8988T (cell line): ENCODE measurements around the gene TRAFD1.
"Not testable (repeated sequence)": the region's sequence is repeated elsewhere in the genome, so short reads cannot be mapped to it uniquely, and the experiment has no call there.

Source experiments
- DNase-seq: peaks from one replicate; pipeline ENCODE4 v3.0.0; 2011

TRAFD1 gene

DNA sequence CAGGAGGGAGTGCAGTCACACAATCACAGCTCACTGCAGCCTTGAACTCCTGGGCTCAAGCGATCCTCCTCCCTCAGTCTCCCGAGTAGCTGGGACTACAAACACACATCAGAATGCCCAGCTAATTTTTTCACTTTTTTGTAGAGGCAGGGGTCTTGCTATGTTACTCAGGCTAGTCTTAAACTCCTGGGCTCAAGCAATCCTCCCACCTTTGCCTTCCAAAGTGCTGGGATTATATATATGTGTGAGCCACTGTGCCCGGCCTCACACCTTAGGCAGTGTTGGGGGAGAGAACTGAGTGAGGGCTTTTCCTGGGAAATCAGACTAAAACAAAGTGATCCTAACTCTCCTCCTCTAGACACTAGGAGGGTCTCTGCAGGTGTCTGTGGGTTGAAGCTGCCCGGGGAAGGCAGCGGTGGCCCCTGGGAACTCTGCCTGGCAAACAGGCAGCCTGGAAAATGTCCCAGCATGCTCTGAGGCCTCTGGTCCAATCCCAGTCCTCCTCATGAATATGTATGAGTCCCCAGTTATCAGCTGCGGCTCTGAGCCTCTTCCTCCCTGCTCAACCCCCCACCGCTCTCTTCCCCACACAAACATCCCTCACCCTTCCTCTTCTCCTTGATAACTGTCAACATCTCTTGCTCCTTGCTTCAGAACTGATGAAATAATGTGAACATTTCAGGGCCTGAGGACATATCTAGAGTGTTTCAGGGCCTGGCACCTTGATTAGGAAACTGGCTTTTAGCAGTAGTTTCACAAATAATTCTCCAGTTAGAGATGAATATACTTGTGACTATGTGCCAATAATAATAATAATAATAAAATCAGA is 8.9 kb upstream of the TRAFD1 start:
- DNase-seq = no peak

GRCh38 chr12:112117685-112118084 is 7.7 kb upstream of the TRAFD1 start:
- no peak for DNase-seq

DNA sequence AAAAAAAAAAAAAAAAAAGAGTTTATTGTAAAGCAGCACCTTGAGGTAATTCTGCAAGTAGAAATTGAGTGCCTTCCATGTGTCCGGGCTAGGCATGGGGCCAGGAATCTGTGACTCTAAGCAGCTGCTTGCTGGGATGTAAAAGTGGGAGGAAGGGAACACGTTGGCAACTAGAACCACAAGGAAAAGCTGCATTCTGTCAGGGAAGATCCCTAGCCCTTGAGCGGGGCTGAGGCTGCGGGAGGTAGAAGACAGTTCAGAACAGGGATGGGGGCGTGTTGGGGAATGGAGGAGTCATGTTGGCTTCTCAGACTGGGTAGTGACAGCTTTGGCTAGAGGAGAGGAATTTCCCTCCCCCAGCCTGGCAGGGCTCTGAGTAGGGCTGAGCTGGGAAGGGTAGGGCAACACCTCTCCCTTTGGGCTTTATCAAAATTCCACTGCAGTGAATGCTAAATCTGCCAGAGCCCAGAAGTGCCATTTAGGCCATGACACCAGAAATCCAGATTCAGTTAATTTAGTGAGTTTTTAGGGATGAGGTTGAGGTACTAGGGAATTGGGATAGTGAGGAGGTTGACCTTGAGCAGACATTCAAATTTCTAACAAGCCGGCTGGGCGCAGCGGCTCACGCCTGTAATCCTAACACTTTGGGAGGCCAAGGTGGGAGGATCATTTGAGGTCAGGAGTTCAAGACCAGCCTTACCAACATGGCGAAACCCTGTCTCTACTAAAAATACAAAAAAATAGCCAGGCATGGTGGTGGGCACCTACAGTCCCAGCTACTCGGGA is 3.4 kb upstream of the TRAFD1 start:
- no peak for DNase-seq

GRCh38 chr12:112122823-112123690 is 2.3 kb upstream of the TRAFD1 start:
- no peak for DNase-seq

GRCh38 chr12:112124918-112125249 is 476 bp upstream of the TRAFD1 start:
- no peak for DNase-seq

GRCh38 chr12:112126000-112126438 is 659 bp downstream of the TRAFD1 start:
- no peak for DNase-seq

GRCh38 chr12:112126911-112127310 is 1.6 kb downstream of the TRAFD1 start:
- no peak for DNase-seq

DNA sequence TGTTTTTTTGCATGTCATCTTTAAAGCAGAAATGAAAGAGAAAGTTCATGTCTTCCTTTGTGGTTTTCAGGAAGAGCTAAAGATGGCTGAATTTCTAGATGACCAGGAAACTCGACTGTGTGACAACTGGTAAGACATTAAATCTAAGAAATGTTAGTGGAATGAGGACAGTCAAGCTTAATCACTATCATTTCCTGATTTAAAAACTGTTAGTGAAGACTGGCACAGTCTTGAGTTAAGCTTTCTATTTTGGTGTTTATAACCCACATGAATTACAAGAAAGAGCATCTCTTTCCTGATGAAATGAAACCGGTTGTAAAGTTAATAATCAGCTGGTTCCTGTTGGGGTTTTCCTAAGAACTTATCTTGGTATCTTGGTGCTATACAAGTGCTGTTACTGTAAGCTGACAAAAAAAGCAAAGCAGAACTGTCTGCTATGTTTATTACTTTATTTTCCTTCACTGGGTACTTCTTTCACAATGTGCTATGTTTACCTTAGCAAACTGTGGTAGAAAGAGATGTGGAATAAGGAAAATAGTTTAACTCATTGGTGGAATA is 5.2 kb downstream of the TRAFD1 start:
- no peak for DNase-seq

DNA sequence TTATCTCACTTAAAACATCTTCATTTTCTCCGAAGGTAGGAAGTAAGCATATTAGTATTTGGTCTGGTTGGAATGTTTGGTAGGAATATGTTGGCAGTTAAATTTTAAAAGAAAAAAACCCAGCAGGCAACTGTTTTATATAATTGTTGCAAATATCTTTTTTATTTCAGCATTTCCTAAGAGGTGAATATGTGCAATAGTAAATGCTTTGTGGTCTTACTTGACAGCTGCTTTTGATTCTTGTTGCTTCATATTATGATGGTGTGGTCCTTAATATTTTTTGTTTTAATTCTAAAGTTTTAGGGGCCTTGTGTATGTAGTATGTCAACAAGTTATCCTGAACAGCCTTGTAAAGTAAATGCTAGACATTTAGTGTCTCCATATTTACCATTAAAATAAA is 6.3 kb downstream of the TRAFD1 start:
- no peak for DNase-seq

- no peak for DNase-seq
Measured at GRCh38 chr12:112133418-112133817, 8.1 kb downstream of the TRAFD1 start.

DNA sequence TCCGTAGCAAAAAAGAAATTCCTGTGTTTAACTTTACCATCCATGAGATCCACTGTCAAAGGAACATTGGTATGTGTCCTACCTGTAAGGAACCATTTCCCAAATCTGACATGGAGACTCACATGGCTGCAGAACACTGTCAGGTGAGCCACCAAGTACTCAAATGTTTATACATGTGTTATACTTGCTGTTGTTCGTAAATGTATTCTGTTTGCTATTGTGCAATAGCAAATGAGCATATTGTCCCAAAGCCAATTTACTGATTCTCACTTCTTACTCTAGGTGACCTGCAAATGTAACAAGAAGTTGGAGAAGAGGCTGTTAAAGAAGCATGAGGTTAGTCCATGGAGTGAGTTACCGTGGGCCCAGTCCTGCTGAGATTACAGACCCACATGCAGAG is 9.4 kb downstream of the TRAFD1 start:
- no peak for DNase-seq

DNA sequence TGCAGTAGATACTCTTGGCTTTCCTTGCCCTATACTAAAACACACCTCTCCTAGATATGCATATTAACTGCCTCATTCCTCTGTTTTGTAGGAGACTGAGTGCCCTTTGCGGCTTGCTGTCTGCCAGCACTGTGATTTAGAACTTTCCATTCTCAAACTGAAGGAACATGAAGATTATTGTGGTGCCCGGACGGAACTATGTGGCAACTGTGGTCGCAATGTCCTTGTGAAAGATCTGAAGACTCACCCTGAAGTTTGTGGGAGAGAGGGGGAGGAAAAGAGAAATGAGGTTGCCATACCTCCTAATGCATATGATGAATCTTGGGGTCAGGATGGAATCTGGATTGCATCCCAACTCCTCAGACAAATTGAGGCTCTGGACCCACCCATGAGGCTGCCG is 15.4 kb downstream of the TRAFD1 start:
- no peak for DNase-seq

DNA sequence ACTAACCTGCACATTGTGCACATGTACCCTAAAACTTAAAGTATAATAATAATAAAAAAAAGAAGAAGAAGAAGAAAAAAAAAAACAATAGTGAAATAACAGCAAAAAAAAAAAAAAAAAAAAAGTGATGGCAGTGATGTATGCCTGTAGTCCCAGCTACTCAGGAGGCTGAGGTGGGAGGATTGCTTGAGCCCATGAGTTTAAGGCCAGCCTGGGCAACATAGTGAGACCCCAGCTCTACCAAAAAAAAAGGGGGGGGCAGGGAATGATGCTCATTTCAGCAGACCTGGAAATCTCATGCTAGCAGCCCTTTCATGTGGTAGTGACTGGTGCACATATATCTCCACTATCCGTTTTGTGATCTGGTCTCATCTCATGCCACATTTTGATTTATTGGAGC is 20.8 kb downstream of the TRAFD1 start:
- no peak for DNase-seq

GRCh38 chr12:112148031-112148513 is 22.7 kb downstream of the TRAFD1 start:
- no peak for DNase-seq

DNA sequence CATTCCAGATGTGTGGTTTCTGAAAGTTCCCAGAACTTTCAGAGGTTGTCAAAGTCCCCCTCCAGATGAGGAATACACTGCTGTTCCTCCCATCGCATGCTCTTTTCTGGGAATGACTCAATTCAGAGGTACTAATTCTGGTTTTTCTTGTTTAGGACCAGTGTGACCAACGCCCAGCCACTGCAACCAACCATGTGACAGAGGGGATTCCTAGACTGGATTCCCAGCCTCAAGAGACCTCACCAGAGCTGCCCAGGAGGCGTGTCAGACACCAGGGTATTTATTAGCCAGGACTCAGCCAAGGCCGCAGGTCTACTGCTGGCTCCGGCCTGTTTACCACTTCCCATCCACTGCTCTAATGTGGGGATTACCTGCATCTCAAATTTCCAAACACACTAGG is 24.2 kb downstream of the TRAFD1 start:
- no peak for DNase-seq

- DNase-seq = no peak
Measured at GRCh38 chr12:112151766-112152541, 26.6 kb downstream of the TRAFD1 start.

DNA sequence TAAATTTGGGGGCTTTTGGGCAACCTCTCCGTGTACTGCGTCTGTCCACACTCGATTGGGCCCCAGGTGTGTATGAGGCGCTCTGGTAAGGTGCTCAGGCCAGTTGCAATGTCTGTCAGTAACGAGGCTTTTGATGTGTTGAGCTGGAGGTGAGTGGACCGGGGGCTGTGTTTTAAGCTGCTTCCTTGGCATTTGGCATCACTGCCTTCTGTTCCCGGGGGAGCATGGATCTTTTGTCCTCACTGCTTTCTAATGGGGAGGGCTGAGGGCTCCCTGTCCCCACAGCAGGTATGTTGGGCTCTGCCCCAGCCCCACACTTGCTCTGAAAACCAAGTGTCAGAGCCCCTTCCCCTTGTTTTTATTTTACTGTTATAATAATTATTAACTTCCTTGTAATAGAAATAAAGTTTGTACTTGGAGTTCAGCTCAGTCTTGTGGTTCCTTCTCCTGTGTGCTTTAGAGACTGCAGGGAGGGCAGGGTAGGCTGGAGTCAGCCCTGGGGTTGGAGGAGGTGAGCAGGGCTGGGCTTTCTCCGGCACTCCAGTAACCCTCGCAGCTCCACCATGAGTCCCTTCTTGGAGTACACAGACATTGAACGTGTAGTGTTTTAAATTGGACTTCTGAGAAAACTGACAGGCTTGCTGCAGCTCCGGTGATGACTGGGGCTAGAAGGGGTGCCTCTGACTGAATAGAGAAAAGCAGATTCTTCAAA is 28.0 kb downstream of the TRAFD1 start:
- no peak for DNase-seq

DNA sequence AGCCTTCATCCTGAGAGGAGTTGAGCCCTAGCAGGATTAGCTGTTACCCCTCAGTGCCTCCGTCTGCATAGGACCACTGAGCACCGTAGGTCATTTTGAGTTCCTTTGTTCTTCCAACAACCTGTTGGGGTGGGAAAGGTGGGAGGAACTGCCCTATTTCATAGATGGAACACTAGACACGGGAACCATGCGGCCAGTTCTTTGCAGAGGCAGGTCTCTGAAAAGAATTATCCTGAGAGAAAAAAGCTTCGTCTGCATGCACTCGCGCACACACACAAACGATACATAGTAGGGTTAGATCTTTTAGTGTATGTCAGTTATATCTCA is 28.5 kb downstream of the TRAFD1 start:
- DNase-seq = no peak

DNA sequence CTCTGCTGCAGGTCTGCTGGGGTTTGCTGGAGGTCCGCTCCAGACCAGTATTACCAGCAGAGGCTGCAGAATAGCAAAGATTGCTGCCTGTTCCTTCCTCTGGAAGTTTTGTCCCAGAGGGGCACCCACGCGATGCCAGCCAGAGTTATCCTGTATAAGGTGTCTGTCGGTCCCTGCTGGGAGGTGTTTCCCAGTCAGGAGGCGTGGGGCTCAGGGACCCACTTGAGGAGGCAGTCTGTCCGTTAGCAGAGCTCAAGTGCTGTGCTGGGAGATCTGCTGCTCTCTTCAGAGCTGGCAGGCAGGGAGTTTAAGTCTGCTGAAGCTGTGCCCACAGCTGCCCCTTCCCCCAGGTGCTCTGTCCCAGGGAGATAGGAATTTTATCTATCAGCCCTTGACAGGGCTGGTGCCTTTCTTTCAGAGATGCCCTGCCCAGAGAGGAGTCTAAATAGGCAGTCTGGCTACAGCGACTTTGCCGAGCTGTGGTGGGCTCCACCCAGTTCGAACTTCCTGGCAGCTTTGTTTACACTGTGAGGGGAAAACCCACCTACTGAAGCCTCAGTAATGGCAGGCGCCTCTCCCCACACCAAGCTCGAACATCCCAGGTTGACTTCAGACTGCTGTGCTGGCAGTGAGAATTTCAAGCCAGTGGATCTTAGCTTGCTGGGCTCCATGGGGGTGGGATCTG is 33.2 kb downstream of the TRAFD1 start:
- DNase-seq = not testable (repeated sequence)

DNA sequence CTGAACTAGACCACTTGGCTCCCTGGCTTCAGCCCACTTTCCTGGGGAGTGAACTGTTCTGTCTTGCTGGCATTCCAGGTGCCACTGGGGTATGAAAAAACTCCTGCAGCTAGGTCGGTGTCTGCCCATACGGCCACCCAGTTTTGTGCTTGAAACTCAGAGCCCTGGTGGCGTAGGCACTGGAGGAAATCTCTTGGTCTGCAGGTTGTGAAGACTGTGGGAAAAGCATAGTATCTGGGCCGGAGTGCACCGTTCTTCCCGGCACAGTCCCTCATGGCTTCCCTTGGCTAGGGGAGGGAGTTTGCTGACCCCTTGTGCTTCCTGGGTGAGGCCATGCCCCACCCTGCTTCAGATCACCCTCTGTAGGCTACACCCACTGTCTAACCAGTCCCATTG is 33.8 kb downstream of the TRAFD1 start:
- no peak for DNase-seq

- no peak for DNase-seq
Measured at GRCh38 chr12:112160611-112161010, 35.3 kb downstream of the TRAFD1 start.
